PFSK-1 (cell line): ENCODE data around the gene GALNT9.

ENCODE experiments used
- POLR2AphosphoS5 ChIP-seq: IDR thresholded peaks from 2 replicates; pipeline ENCODE4 v1.6.1; 2012; ENCODE audit warnings: low read depth, mild to moderate bottlenecking, control low read depth, low read length, moderate library complexity
- TAF1 ChIP-seq: IDR thresholded peaks from 2 replicates; pipeline ENCODE4 v1.6.1; 2012; ENCODE audit warnings: low read length, control low read depth, borderline replicate concordance; ENCODE audit not compliant: insufficient read depth

DNA sequence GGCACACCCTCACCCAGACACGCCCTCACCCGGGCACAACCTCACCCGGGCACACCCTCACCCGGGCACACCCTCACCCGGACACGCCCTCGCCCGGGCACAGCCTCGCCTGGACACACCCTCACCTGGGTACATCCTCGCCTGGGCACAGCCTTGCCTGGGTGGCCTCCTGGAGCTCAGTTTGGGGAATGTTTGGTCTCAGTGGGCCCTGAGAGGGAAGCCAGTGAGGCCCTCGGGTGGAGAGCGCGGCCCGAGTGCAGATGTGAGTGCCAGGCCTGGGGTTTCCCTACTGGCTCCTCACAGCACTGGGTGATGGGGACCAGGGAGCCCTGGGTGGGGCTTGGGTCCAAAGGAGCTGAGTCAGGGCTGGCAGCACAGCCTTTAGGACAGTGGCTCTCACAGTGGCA, 23.8 kb downstream of the GALNT9 start:
- TF ChIP-seq POLR2AphosphoS5 (no peak), TAF1 (no peak)
